GM10248 (cell line): ENCODE data around the gene ROGDI.

ENCODE experiments used
- CTCF ChIA-PET: fragments of 300-600 bp; sonication (Branson Sonifier 250); formaldehyde crosslinking; extraction: SDS; loops from one replicate; lab custom pipeline; 2021; ENCODE audit warnings: antibody characterized with exemption; lab: Yijun Ruan, JAX
- POLR2A ChIA-PET: fragments of 350-650 bp; sonication (Branson Sonifier 250); formaldehyde crosslinking; extraction: SDS; loops from one replicate; lab custom pipeline; 2020; ENCODE audit warnings: antibody characterized with exemption; lab: Yijun Ruan, JAX
- DNase-seq: peaks from one replicate; pipeline ENCODE4 v3.0.0; 2012; ENCODE audit errors: extremely low spot score
- CTCF ChIP-seq: IDR thresholded peaks from 2 replicates; pipeline ENCODE4 v1.5.1; 2012; ENCODE audit warnings: mild to moderate bottlenecking, low read depth; ENCODE audit errors: extremely low read depth, missing control alignments, control extremely low read depth

ROGDI gene

GRCh38 chr16:4747906-4748681 lies 54.3 kb downstream of the ROGDI start:
- DNase-seq = no peak
- POLR2A ChIA-PET = interaction anchor here (0.6 to 1.6 kb wide), 3 partner anchors 9 to 13 kb away, joined by 5 to 8 read pairs (median 5); partner anchors contain the start of genes ANKS3 and DNAAF8
- CTCF ChIA-PET = interaction anchor here (0.7 to 1.5 kb wide), 4 partner anchors 10 to 42 kb away, joined by 3 to 10 read pairs (median 3); partner anchors contain the start of genes ANKS3 and DNAAF8
- TF ChIP-seq CTCF = no peak

- POLR2A ChIA-PET = interaction anchor here (0.9 to 1.6 kb wide), 3 partner anchors 8 to 47 kb away, joined by 3 to 8 read pairs (median 5); partner anchors contain the start of genes ANKS3 and DNAAF8
- DNase-seq = no peak
- CTCF ChIA-PET = interaction anchor here (0.7 to 1.5 kb wide), 5 partner anchors 9 to 41 kb away, joined by 3 to 10 read pairs (median 3); partner anchors contain the start of genes ANKS3 and DNAAF8
- TF ChIP-seq CTCF = no peak
Measured at GRCh38 chr16:4746991-4747574, 55.4 kb downstream of the ROGDI start.
